Pancreas (tissue), 10 donors: ENCODE data around the gene ATP13A2. TPM values are rescaled to one million over a fixed set of nuclear protein-coding genes. Genes with fewer than 3 reads are reported as not detected.

Source experiments
- ATAC-seq, 4 donors: fragments of 200-7000 bp; cut with Tn5 transposase; one replicate each; pipeline versions ENCODE4 v1.8.0 to v1.9.1; 2020; ENCODE audit warnings: mild to moderate bottlenecking in 4 of 4, moderate library complexity in 4 of 4
- DNase-seq, 6 donors: peaks; one replicate each; pipeline ENCODE4 v3.0.0-alpha.2; 2020
- FAIRE-seq: peaks from 2 replicates; lab custom pipeline; 2012; peaks lifted over from hg19 to GRCh38; lab: Jason Lieb, UNC
- H3K27ac ChIP-seq, 4 donors: fragments of 200-600 bp; sonication (generic); 1 replicate in 3 of 4; 2 replicates in 1 of 4; pipeline versions ENCODE4 v1.5.0 to v1.8.0; 2020
- H3K27me3 ChIP-seq, 4 donors: fragments of 200-600 bp; one replicate each; pipeline ENCODE4 v1.8.0; 2021
- H3K36me3 ChIP-seq, 3 donors: fragments of 200-600 bp; sonication (generic) in 1 of 3; one replicate each; pipeline versions ENCODE4 v1.5.0 to v1.8.0; 2020 to 2021
- H3K4me1 ChIP-seq, 3 donors: fragments of 200-600 bp; one replicate each; pipeline ENCODE4 v1.8.0; 2021
- H3K4me3 ChIP-seq, 4 donors: fragments of 200-600 bp; sonication (generic) in 2 of 4; one replicate each; pipeline versions ENCODE4 v1.5.0 to v1.8.0; 2020 to 2021
- H3K9me3 ChIP-seq, 4 donors: fragments of 200-600 bp; one replicate each; pipeline ENCODE4 v1.8.0; 2021
- CTCF ChIP-seq, 4 donors: fragments of 200-600 bp; sonication (generic) in 3 of 4; IDR thresholded peaks; one replicate each; pipeline versions ENCODE4 v1.5.0 to v1.8.0; 2021; ENCODE audit warnings: antibody characterized with exemption in 4 of 4
- WGBS, 2 donors: extraction: QIAGEN DNeasy Blood & Tissue Kit; methylation state at CpG; one replicate each; pipeline ENCODE4 v1.1.7; 2013; 5-methylcytosine and 5-hydroxymethylcytosine counted together
- intact Hi-C, 3 donors: fragments of 100-400 bp; cut with DNase I; formaldehyde crosslinking; loops; one replicate each; pipeline versions ENCODE4 v1.11.1 to v1.14.2; 2022
- polyA plus RNA-seq, 2 donors: library from polyadenylated mRNA; stranded (reverse); fragments of 200-250 nt; gene quantifications; one replicate each; pipeline ENCODE4 v1.2.3, GENCODE V29; 2013
- total RNA-seq, 6 donors: library from RNA; stranded (reverse); fragmentation: NEBNext Ultra II Directional in 4 of 6; extraction: Animal tissue kit (Norgen Biotek cat#: 25700) in 4 of 6; gene quantifications; one replicate each; pipeline versions ENCODE4 v1.2.1 to v1.2.4, GENCODE V29; 2021 to 2023
- donor health status: healthy with polysubstance abuse.
- donor health status: DM: no; HTN: no; CAD: no; lungs with moderate emphysema.
- donor health status: DM: no; HTN: no; CAD: no.
- donor health status: control.
- donor health status: control.
- donor health status: Bipolar disorder and iron deficiency.
- donor health status: DM: yes; HTN: yes; CAD: no.
- donor health status: DM: no; HTN: no; CAD: no.
- donor health status: DM: no; HTN: no; CAD: no.
- donor health status: DM: yes; HTN: yes; CAD: no.

Gene ATP13A2
- total and polyA plus RNA-seq, 8 donors: 33.2 to 64.1 (median 47.8) TPM

- FAIRE-seq (no peak), DNase-seq (peak; percentile 73 to 90 (median 76)), ATAC-seq (peak; percentile 85 to 96 (median 94))
- Histone ChIP-seq H3K4me1 (no peaks in the 10 kb centered on the region), H3K27me3 (no peaks in the 10 kb centered on the region), H3K9me3 (no peaks in the 10 kb centered on the region), H3K27ac (no peak overlapping the region), H3K36me3 (no peaks in the 10 kb centered on the region), H3K4me3 (no peak overlapping the region)
- intact Hi-C loops: loop anchor here in 2 of 3 donors (5.0 kb wide), 1 partner anchor 178 kb away; no protein-coding TSS in a partner anchor
- WGBS, 2 donors: 36 to 37% methylated on average over 12 of the region's 12 CpGs
- peak in 3 of 4 donors; percentile 58 to 72 (median 59) for TF ChIP-seq CTCF (IDR thresholded peaks at IDR 0.05)
These were observed 47.9 kb upstream of the ATP13A2 start for GRCh38 chr1:17059391-17060305.

GRCh38 chr1:17056551-17056950 is 44.8 kb upstream of the ATP13A2 start:
- WGBS, 2 donors: 83 to 85% methylated on average over 4 of the region's 4 CpGs
- no peak overlapping the region for H3K4me3 ChIP-seq
- H3K9me3 ChIP-seq: no peaks in the 10 kb centered on the region

GRCh38 chr1:17055801-17056200 is 44.1 kb upstream of the ATP13A2 start:
- no peaks in the 10 kb centered on the region for H3K9me3 ChIP-seq
- intact Hi-C loops: loop anchor here in 1 of 3 donors (5.0 kb wide), 1 partner anchor 182 kb away; no protein-coding TSS in a partner anchor
- WGBS, 2 donors: 85 to 87% methylated on average over 7 of the region's 7 CpGs
- no peaks in the 10 kb centered on the region for H3K27me3 ChIP-seq
- H3K4me3 ChIP-seq: no peak overlapping the region
- ATAC-seq (no peak), FAIRE-seq (no peak), DNase-seq (no peak)
- H3K27ac ChIP-seq: no peak overlapping the region
- H3K36me3 ChIP-seq: no peaks in the 10 kb centered on the region
- peaks cover 7 to 18% (median 16%) of the 10 kb centered on the region in 3 donors for H3K4me1 ChIP-seq
- TF ChIP-seq CTCF (IDR thresholded peaks at IDR 0.05): no peak

More at GRCh38 chr1:17056551-17056950, 44.8 kb upstream of the ATP13A2 start:
- ATAC-seq: no peak
- H3K27ac ChIP-seq: no peak overlapping the region
- H3K27me3 ChIP-seq: no peaks in the 10 kb centered on the region
- no peaks in the 10 kb centered on the region for H3K36me3 ChIP-seq
- TF ChIP-seq CTCF (IDR thresholded peaks at IDR 0.05): no peak
- no peak for FAIRE-seq
- peaks cover 7 to 18% (median 13%) of the 10 kb centered on the region in 3 donors for H3K4me1 ChIP-seq
- intact Hi-C loops: loop anchor here in 1 of 3 donors (5.0 kb wide), 1 partner anchor 181 kb away; no protein-coding TSS in a partner anchor
- DNase-seq: no peak

GRCh38 chr1:17053685-17054410 is 42.1 kb upstream of the ATP13A2 start, which contains the start of gene SDHB:
Gene SDHB (minus strand): TSS chr1:17054032. CDS start chr1:17054019, 13 bp downstream.
- peak within 1 kb of the TSS; percentile 49 to 82 (median 58) for H3K4me3 ChIP-seq
- DNase-seq (peak; percentile 97 to 100 (median 98)), ATAC-seq (peak; percentile 94 to 97 (median 96)), FAIRE-seq (peak; percentile 95)
- no peaks in the 10 kb centered on the region for H3K9me3 ChIP-seq
- intact Hi-C loops: no loop called here
- 0% methylated on average over 44 of the region's 44 CpGs for WGBS, 2 donors
- peaks cover 0 to 5% (median 0%) of the 10 kb centered on the region in 3 donors for H3K36me3 ChIP-seq
- peak within 1 kb of the TSS; percentile 60 to 90 (median 80) for H3K27ac ChIP-seq
- no peaks in the 10 kb centered on the region for H3K27me3 ChIP-seq
- TF ChIP-seq CTCF (IDR thresholded peaks at IDR 0.05): no peak
- H3K4me1 ChIP-seq: peaks cover 7 to 18% (median 16%) of the 10 kb centered on the region in 3 donors
